Rectal smooth muscle tissue (tissue), 1 donor: ENCODE results near the gene TNFRSF1B.
A peak's percentile ranks its signal among the peaks of the same experiment; 100 is the strongest.

Source experiments
- H3K27ac ChIP-seq: one replicate; pipeline ENCODE4 v1.7.0; 2013; ENCODE audit warnings: low read depth, low read length, inconsistent platforms
- H3K27me3 ChIP-seq: one replicate; pipeline ENCODE4 v1.7.0; 2013; ENCODE audit warnings: low read length; ENCODE audit not compliant: control insufficient read depth, insufficient read depth
- H3K36me3 ChIP-seq: one replicate; pipeline ENCODE4 v1.7.0; 2013; ENCODE audit warnings: low read length; ENCODE audit not compliant: control insufficient read depth, insufficient read depth
- H3K4me1 ChIP-seq: one replicate; pipeline ENCODE4 v1.7.0; 2013; ENCODE audit warnings: low read length; ENCODE audit not compliant: control insufficient read depth, insufficient read depth
- H3K4me3 ChIP-seq: one replicate; pipeline ENCODE4 v1.7.0; 2013; ENCODE audit warnings: low read length
- H3K9ac ChIP-seq: one replicate; pipeline ENCODE4 v1.7.0; 2013; ENCODE audit warnings: low read length

Gene TNFRSF1B

DNA sequence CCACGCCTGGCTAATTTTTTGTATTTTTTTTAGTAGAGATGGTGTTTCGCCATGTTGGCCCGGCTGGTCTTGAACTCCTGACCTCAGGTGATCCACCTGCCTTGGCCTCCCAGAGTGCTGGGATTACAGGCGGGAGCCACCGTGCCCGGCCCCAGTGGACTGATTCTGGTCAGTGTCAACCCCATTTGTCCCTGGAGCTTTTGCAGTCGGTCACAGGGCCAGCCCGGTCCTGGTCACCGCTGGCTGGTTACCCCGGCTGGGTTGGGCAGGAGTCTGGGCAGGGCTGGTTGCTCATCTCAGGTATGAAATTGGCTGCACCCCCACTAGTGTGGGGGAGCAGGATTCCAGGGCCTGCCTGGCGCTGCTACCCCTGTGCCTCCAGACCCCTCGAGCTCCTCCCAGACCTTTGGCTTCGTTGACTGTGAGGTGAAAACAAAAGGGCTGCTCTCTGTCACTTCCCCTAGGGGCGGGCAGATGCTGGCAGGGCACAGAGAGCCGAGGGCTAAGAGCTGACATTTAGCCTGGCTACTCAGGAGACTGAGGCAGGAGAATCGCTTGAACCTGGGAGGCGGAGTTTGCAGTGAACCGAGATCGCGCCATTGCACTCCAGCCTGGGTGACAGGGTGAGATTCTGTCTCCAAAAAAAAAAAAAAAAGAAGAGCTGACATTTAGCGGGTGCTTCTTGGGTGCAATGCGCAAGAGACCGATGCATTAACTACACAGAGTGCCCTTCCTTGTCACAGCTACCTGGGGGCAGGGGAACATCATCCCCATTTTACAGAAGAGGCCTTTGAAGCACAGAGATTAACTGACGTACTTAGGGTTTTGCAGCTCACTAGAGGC is 10.6 kb downstream of the TNFRSF1B start:
- Histone ChIP-seq H3K4me3 (peak overlapping the region; percentile 22), H3K36me3 (no peaks in the 10 kb centered on the region), H3K9ac (no peak overlapping the region), H3K27ac (no peak overlapping the region), H3K27me3 (no peaks in the 10 kb centered on the region), H3K4me1 (peaks cover 3% of the 10 kb centered on the region)

DNA sequence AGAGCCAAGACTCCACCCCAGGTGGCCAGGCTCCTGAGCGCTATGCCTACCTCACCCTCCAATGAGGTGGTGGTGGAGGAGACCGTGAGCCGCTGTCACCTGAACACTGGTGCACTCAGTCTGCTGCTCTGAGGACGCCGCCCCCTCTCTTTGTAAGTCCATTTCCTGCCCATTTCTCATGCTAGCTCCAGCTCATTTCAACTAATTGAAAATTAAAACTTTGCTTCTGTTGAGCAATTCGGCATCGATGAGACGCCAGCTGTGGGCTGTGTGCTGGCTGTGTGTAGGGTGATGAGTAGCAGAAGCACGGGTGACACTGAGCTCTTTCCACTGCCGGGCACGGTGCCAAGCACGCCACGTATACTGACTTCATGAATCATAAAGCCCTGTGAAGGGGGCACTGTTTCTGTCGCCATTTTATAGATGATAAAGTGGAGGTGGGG is 11.2 kb downstream of the TNFRSF1B start:
- Histone ChIP-seq H3K27me3 (no peaks in the 10 kb centered on the region), H3K4me1 (peaks cover 3% of the 10 kb centered on the region), H3K4me3 (peak overlapping the region; percentile 22), H3K27ac (no peak overlapping the region), H3K9ac (no peak overlapping the region), H3K36me3 (no peaks in the 10 kb centered on the region)

DNA sequence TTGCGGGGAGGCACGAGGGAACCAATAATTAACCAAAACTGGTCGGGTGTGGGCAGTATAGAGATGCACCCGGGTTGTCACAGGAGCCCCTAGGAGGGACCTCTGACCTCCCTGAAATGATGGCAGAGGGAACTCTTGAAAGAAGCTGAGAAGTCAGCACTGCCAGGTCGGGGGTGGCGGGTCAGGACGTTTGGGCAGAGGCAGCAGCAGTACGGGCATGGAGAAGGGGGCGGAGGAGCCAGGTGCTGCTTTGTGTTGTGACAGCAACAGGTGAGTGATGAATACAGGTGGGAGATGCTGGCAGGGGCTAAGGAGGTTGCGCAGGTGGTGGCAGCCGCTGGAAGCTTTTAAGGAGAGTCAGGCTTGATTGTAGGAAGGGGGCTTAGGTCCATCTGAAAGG is 11.7 kb downstream of the TNFRSF1B start:
- Histone ChIP-seq H3K27ac (no peak overlapping the region), H3K4me1 (peaks cover 3% of the 10 kb centered on the region), H3K36me3 (no peaks in the 10 kb centered on the region), H3K4me3 (peak overlapping the region; percentile 23), H3K27me3 (no peaks in the 10 kb centered on the region), H3K9ac (no peak overlapping the region)

DNA sequence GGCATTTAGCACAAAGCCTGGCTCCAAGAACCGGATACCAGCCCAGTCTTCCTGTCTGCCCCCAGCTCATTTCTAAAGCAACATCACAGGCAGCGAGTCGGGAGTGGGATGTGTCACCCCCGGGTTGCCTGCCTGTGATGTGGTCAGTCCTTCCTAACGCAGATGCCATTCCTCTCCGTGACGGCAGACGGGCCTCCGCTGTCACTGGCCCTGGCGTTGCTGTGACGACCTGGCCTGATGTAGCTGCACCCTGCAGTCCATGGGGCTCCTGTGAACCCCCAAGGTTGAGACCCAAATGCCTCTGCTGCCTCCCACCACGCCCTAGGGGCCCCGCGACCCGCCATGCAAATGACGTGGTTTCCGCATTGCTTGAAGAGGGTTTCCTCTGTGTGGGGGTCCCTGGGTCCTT is 12.3 kb downstream of the TNFRSF1B start:
- H3K36me3 ChIP-seq: no peaks in the 10 kb centered on the region
- peaks cover 4% of the 10 kb centered on the region for H3K4me1 ChIP-seq
- H3K27me3 ChIP-seq: no peaks in the 10 kb centered on the region
- H3K27ac ChIP-seq: no peak overlapping the region
- no peak overlapping the region for H3K4me3 ChIP-seq
- no peak overlapping the region for H3K9ac ChIP-seq

DNA sequence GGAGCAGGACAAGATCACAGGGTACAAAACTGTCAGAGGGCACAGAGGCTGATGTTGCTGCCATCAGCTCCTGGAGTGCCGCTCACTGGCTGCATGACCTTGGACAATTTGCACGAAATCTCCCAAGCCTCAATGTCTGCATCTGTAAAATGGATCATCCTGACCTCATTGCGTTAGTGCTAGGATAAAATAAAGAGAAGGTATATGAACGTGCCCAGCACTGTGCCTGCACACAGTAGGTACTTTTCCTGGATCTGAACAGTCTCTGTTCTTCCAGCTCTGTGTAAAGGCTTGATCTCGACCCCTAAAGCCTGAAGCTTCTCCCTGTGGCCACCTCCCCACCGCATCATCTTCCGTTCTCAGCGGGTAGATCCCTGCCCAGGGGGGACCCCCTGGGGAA is 12.9 kb downstream of the TNFRSF1B start:
- Histone ChIP-seq H3K4me3 (no peak overlapping the region), H3K4me1 (peaks cover 9% of the 10 kb centered on the region), H3K27me3 (no peaks in the 10 kb centered on the region), H3K36me3 (no peaks in the 10 kb centered on the region), H3K27ac (no peak overlapping the region), H3K9ac (no peak overlapping the region)

DNA sequence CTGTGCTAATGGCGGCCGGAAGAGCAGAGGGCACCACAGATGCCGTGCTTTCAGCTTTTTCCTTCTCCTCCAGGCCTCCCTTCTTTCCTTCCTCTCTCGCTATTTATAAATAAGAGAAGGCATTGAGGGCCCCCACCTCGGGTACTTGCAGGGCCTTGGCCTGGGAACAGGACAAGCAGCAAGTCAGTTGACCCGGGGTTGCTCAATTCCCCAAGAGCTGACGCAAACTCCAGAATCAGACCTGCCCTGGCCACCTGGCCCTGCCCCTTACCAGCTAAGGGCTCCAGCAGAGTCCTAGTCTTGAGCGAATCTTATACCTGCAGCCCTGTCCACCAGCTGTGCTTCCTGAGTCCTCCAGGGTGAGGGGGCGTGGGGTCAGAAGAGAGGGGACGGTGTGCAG is 13.5 kb downstream of the TNFRSF1B start:
- Histone ChIP-seq H3K4me3 (no peak overlapping the region), H3K36me3 (no peaks in the 10 kb centered on the region), H3K27me3 (no peaks in the 10 kb centered on the region), H3K4me1 (peaks cover 13% of the 10 kb centered on the region), H3K9ac (no peak overlapping the region), H3K27ac (peak overlapping the region; percentile 49)

DNA sequence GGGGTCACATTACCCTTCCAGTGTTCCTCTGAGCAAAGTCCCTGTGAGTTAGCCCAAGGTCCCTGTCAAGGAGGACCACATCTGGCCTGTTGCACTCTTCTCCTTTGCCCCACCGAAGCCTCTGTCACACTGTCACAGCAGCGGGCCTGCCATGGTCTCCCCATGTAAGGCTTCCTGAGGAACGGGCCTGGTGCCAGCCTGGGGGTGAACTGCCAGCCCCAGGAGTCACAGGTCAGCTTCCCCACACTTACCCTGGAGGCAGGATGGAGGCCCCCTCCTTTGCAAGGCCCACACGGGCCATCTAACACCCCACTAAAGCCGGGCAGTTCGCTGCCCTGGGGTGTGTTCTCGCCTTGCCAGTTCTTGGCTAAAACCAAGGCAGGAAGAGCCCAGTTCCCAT is 14.1 kb downstream of the TNFRSF1B start:
- H3K4me3 ChIP-seq: no peak overlapping the region
- H3K27me3 ChIP-seq: no peaks in the 10 kb centered on the region
- H3K4me1 ChIP-seq: peaks cover 18% of the 10 kb centered on the region
- no peaks in the 10 kb centered on the region for H3K36me3 ChIP-seq
- H3K27ac ChIP-seq: peak overlapping the region; percentile 49
- H3K9ac ChIP-seq: no peak overlapping the region

DNA sequence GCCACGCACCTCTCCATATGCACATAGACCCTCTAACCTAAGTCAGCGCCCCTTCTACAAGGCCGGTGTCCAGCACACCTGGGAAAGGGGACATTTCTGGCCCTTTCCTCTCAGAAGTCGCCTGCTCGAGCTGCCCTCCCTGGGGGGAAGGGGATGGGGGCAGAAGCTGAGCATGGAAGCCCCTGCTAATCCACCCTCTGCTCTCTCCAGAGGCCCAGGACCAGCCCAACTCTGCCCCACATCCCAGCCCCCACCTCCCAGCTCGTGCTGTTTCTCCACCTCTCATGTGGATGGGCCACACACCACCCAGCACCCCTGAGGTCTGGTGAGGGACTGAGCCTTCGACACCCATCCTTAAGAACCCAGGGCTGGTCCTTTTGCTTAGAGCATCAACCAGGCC is 14.8 kb downstream of the TNFRSF1B start:
- H3K36me3 ChIP-seq: no peaks in the 10 kb centered on the region
- no peak overlapping the region for H3K27ac ChIP-seq
- H3K27me3 ChIP-seq: no peaks in the 10 kb centered on the region
- H3K4me1 ChIP-seq: peaks cover 25% of the 10 kb centered on the region
- H3K9ac ChIP-seq: no peak overlapping the region
- H3K4me3 ChIP-seq: no peak overlapping the region

DNA sequence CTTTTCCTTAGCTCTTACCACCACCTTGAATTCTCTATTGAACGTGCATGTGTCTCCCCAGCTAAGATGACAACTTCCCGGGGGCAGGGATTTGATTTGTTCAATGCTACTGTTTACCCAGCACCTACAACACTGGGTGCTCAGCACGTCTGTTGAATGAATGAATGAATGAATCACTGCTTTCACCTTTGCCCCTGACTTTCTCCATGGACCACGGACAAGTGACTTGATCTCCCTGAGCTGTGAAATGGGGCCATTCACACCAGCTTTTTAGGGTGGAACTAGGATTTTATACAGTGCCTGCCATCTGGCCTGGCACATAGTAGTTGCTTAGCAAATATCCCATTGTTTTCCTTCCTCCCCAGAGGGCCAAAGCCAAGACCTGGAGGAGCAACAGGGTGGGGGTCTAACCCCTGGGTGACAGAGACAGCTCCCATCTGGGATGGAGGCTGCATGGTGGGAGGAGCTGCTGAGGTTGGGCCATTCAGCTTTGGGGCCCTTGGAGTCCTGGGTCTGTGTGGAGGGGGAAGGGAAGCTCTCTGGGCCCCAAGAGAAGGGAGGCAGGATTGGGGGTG is 15.7 kb downstream of the TNFRSF1B start:
- Histone ChIP-seq H3K9ac (no peak overlapping the region), H3K27ac (no peak overlapping the region), H3K36me3 (no peaks in the 10 kb centered on the region), H3K4me3 (no peak overlapping the region), H3K27me3 (no peaks in the 10 kb centered on the region), H3K4me1 (peaks cover 25% of the 10 kb centered on the region)

DNA sequence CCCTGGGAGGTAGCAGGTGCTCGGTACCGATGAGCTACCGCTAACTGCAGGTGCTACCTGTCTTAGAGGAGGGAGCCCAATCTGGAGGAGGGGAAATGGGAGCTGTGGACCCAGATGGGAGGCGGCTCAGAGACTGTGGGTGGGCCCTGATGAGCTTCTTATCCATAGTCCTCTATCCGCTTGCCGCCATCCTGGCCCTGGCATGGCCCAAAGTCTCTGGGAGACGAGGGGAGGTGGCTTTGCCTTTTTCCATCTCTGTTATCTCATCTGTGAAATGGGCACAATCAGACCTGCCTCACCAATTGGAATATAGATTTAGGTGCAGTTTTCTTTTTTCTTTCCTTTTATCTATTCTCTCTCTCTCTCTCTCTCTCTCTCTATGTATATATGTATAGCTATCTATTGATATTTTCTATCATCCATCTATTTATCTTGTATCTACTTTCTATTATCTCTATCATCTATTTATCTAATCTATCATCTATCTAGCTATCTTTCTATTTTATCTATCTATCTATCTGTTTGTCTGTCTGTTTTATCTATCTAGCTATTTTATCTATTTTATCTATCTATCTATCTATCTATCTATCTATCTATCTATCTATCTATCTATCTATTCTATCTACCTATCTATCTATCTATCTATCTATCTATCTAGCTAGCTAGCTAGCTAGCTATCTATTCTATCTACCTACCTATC is 16.5 kb downstream of the TNFRSF1B start:
- H3K36me3 ChIP-seq: no peaks in the 10 kb centered on the region
- H3K27ac ChIP-seq: peak overlapping the region; percentile 61
- no peak overlapping the region for H3K9ac ChIP-seq
- no peaks in the 10 kb centered on the region for H3K27me3 ChIP-seq
- H3K4me3 ChIP-seq: no peak overlapping the region
- H3K4me1 ChIP-seq: peaks cover 25% of the 10 kb centered on the region

DNA sequence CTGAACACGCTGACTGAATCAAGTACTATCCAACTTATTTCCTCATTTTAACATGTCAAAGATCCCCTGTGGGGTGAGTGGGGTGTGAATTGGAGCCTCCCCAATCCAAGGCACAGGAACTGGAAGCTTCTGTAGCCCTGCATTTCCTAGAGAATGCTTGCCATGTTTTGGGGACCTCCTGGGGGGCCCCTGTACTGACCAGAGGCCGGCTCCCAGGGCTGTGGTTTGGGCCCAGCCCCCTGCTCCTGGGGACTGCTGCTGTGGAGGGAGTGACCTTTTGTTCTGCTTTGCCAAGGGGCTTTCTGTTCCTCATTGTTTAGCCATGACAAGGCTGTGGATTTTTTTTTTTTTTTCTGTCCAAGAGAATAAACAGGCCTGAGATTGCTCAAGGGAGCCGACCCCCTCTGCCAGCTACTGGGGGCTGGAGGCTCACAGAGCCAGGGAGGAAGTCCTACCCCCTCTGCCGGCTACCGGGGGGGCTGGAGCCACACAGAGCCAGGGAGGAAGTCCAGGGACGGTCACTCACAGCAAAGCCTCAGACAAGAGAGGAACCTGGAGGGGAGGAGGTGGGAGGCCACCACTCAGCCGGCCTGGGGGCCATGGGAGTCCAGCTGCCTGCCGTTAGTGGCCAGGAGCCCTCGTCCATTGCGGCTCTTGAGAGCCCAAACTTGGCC is 17.4 kb downstream of the TNFRSF1B start:
- no peaks in the 10 kb centered on the region for H3K27me3 ChIP-seq
- peak overlapping the region; percentile 77 for H3K27ac ChIP-seq
- H3K9ac ChIP-seq: no peak overlapping the region
- peaks cover 25% of the 10 kb centered on the region for H3K4me1 ChIP-seq
- no peaks in the 10 kb centered on the region for H3K36me3 ChIP-seq
- H3K4me3 ChIP-seq: peak overlapping the region; percentile 30
